ENCODE measurements around the gene MSANTD1. TPM values are rescaled to one million over a fixed set of nuclear protein-coding genes. Genes with fewer than 3 reads are reported as not detected.

The MSANTD1 gene
- total and polyA plus RNA-seq, 10 of the 15 experiments (the other 5 are each of a cell fraction or from before 2014, with no cell fraction given) = 0.07 to 0.87 (median 0.22) TPM; not detected in 2

GRCh38 chr4:3223346-3223745, 25.6 kb upstream of the MSANTD1 start:
- DNase-seq (ENCODE audit: low read depth, low spot score) = no peak
- H3K27ac ChIP-seq (ENCODE audit: control insufficient read depth, insufficient read depth) = no peak overlapping the region
- no peak overlapping the region for H3K9ac ChIP-seq (ENCODE audit: control insufficient read depth, insufficient read depth, low read length)
- ATAC-seq = no peak
- no peak overlapping the region for H3K4me3 ChIP-seq
- H3K4me2 ChIP-seq (ENCODE audit: control insufficient read depth, insufficient read depth) = no peak overlapping the region
- ChIA-PET CTCF (no interaction called here), POLR2A (no interaction called here), RAD21 (ENCODE audit: unreplicated experiment) (no interaction called here), SMC1A (ENCODE audit: uncharacterized antibody, unreplicated experiment) (no interaction called here)
- no TSS peak for BruUV-seq (replicated peaks)
- no peak for FAIRE-seq
- H3K36me3 ChIP-seq (ENCODE audit: control insufficient read depth in 2 of 2, insufficient read depth in 2 of 2, low read length in 1 of 2) = peaks cover 37 to 51% of the 10 kb centered on the region in 2 experiments
- in situ Hi-C loops (cut with MboI) (no loop called here), intact Hi-C loops (cut with micrococcal nuclease; ENCODE audit: unreplicated experiment) (no loop called here)
- H3K79me2 ChIP-seq (ENCODE audit: control insufficient read depth, insufficient read depth, low read length) = no peaks in the 10 kb centered on the region
- no peaks in the 10 kb centered on the region for H3K4me1 ChIP-seq (ENCODE audit: control insufficient read depth, insufficient read depth, low read length)
- H3K27me3 ChIP-seq (replicated peaks in 1 of 2; ENCODE audit: control insufficient read depth in 2 of 2, insufficient read depth in 2 of 2, low read length in 1 of 2) = no peaks in the 10 kb centered on the region
- H4K20me1 ChIP-seq (ENCODE audit: control insufficient read depth, insufficient read depth) = no peaks in the 10 kb centered on the region
- H2AFZ ChIP-seq (ENCODE audit: control insufficient read depth, low read depth, low read length) = no peak overlapping the region
- TF ChIP-seq, protein P1, sequence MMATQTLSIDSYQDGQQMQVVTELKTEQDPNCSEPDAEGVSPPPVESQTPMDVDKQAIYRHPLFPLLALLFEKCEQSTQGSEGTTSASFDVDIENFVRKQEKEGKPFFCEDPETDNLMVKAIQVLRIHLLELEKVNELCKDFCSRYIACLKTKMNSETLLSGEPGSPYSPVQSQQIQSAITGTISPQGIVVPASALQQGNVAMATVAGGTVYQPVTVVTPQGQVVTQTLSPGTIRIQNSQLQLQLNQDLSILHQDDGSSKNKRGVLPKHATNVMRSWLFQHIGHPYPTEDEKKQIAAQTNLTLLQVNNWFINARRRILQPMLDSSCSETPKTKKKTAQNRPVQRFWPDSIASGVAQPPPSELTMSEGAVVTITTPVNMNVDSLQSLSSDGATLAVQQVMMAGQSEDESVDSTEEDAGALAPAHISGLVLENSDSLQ (IDR thresholded peaks at IDR 0.05) = no peak
- TF ChIP-seq SMARCA5 (IDR thresholded peaks at IDR 0.05) (no peak), FOXM1 (IDR thresholded peaks at IDR 0.05; ENCODE audit: low read depth, low read length) (no peak), MTA2 (IDR thresholded peaks at IDR 0.05; ENCODE audit: low read depth) (no peak), HDAC6 (IDR thresholded peaks at IDR 0.05; ENCODE audit: unreplicated experiment) (no peak), ESRRA (IDR thresholded peaks at IDR 0.05; ENCODE audit: low read length) (no peak), ZSCAN29 (IDR thresholded peaks at IDR 0.05) (no peak), MAX (IDR thresholded peaks at IDR 0.05; ENCODE audit: low read depth, low read length) (no peak)
- TF ChIP-seq, protein P2, sequence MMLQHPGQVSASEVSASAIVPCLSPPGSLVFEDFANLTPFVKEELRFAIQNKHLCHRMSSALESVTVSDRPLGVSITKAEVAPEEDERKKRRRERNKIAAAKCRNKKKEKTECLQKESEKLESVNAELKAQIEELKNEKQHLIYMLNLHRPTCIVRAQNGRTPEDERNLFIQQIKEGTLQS (IDR thresholded peaks at IDR 0.05; ENCODE audit: borderline replicate concordance, extremely low read depth, low read depth, low read length) = no peak
- TF ChIP-seq, protein P3, sequence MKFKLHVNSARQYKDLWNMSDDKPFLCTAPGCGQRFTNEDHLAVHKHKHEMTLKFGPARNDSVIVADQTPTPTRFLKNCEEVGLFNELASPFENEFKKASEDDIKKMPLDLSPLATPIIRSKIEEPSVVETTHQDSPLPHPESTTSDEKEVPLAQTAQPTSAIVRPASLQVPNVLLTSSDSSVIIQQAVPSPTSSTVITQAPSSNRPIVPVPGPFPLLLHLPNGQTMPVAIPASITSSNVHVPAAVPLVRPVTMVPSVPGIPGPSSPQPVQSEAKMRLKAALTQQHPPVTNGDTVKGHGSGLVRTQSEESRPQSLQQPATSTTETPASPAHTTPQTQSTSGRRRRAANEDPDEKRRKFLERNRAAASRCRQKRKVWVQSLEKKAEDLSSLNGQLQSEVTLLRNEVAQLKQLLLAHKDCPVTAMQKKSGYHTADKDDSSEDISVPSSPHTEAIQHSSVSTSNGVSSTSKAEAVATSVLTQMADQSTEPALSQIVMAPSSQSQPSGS (IDR thresholded peaks at IDR 0.05; ENCODE audit: low read length) = no peak
- 95% methylated on average over 11 of the region's 11 CpGs for WGBS (ENCODE audit: insufficient coverage, insufficient replicate concordance, low lambda C conversion rate, missing lambda C conversion rate)
- H3K9me3 ChIP-seq (replicated peaks; ENCODE audit: control insufficient read depth, insufficient read depth, low read length) = no peaks in the 10 kb centered on the region
